ENCODE measurements around the gene UNK.

UNK gene

DNA sequence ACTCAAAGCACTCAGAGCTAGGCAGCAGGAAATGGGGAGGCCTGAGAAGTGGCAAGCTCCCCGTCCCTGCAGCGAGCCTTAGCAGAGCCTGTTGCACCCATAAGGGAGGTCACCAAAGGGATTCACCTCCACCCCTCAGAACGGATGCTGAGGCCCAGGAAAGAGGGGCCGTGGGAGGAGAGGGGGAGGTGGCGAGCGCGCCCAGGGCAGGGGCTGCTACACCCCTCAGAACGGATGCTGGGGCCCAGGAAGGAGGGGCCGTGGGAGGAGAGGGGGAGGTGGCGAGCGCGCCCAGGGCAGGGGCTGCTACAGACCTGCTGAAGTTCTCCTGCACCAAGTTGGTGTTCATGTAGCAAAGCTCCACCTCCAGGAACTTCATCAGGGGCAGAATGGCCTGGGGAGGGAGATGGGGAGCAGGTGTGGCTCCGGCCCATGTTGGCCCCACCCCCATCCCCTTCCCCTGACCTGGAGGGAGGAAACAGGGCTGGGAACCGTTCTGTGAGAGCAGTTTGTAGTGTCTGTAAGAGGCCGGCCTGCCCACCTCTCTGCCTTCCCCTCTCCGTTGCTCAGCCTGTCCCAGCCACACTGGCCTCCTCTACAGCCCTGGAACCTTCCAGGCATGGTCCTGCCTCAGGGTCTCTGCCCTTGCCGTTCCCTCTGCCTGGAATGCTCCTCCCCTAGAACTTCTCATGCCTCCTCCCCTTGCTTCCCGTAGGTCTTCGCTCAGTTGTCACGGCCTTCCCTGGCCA, 48.2 kb downstream of the UNK start:
- TF ChIP-seq, protein P1, sequence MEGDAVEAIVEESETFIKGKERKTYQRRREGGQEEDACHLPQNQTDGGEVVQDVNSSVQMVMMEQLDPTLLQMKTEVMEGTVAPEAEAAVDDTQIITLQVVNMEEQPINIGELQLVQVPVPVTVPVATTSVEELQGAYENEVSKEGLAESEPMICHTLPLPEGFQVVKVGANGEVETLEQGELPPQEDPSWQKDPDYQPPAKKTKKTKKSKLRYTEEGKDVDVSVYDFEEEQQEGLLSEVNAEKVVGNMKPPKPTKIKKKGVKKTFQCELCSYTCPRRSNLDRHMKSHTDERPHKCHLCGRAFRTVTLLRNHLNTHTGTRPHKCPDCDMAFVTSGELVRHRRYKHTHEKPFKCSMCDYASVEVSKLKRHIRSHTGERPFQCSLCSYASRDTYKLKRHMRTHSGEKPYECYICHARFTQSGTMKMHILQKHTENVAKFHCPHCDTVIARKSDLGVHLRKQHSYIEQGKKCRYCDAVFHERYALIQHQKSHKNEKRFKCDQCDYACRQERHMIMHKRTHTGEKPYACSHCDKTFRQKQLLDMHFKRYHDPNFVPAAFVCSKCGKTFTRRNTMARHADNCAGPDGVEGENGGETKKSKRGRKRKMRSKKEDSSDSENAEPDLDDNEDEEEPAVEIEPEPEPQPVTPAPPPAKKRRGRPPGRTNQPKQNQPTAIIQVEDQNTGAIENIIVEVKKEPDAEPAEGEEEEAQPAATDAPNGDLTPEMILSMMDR (conservative IDR thresholded peaks at IDR 0.05) = no peak
- no peak overlapping the region for H3K27ac ChIP-seq

DNA sequence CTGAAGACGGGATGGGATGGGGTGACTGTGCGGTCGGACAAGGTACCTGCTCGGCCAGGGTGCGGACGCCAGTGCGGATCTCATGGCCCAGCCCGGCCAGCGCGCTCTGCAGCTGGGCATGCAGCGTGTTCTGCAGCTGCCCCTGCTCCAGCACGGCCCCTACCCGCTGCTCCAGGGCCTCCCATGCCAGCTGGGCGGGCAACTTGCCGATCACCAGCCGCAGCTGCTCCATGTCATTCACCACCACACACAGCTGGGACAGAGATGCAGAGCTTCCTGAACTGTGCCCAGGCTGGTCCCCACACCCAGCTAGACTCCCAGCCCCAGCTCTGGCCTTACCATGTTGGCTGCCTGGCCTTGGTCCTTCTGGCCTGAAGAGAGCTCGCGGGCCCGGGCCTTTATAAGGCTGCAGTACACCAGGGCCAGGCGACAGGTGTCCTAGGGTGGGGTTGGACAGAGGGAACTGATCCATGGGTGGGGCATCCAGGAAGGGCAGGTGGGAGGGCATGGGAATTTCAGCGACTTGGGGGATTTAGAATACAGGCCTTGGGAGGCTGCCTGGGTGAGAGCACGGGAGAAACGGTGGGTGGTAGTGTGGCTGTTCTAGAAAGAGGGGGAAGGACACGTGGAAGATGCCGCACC, 49.8 kb downstream of the UNK start:
- TF ChIP-seq, protein P1 (conservative IDR thresholded peaks at IDR 0.05) = no peak
- no peak overlapping the region for H3K27ac ChIP-seq

DNA sequence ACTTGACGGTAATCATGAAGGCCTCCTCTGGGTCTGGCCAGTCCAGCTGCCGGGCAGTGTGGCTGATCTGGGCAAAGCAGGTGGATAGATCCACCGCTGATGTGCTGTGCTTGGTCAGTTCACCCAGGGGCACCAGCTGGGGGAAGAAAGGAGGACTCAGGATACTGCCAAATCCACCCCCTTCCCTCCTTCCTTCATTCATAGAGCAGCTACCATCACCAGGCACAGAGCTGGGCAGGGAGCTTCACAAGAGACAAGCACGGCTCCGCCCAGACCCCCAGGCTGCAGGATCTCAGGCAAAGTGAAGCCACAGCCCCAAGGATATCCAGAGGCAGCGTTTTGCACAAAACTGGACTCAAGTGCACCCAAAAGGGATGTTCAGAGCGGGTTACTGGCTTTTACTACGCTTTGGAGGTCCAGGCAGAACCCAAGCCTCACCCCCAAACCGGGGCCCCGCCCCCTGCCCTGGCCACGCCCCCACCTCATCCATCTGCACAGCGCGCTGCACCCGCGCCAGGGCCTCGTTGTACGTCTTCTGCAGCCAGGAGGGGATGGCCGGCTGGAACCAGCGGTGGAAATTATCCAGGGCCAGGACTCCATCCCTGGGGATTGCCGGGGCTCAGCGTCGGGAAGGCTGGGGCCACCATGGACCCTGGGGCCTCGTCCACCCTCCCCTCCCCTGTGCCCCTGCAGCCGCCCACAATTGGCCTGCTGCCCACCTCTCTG, 50.5 kb downstream of the UNK start:
- H3K27ac ChIP-seq = no peak overlapping the region
- TF ChIP-seq, protein P1 (conservative IDR thresholded peaks at IDR 0.05) = no peak

DNA sequence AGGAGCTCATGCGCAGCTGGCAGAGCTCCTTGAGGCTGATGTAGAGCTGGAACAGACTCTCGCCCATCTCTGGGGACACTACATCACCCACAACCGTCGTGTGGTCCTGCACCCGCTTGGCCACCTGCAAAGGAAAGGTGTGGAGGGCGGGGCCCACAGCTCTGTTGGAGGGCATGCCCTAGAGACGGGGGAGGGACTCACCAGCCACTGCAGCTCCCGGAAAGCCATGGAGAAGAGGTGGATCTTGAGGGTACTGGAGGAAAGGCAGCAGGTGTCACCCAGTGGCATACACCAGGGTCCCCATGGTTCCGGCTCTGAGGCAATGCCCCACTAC, 51.0 kb downstream of the UNK start:
- TF ChIP-seq, protein P1 (conservative IDR thresholded peaks at IDR 0.05) = no peak
- no peak overlapping the region for H3K27ac ChIP-seq

DNA sequence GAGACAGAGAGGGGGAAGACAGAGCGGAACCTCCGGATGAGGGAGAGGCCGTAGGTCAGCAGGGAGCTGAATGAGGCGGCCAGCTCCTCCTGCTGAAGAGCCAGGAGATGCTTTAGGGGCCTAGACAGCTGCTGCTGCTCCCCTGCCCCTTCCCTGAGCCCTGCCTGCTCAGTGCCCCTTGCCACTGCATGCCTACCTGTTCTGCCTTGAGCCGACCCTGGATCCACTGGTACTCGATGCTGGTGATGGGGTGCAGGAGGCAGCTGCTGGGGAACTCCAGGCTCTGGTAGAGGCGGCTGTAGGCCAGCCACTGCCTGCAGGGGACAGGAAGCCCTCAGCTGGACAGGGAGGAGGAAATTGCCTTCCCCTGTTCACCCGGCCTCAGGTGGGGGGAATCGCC, 52.0 kb downstream of the UNK start:
- H3K27ac ChIP-seq = no peak overlapping the region
- TF ChIP-seq, protein P1 (conservative IDR thresholded peaks at IDR 0.05) = no peak

DNA sequence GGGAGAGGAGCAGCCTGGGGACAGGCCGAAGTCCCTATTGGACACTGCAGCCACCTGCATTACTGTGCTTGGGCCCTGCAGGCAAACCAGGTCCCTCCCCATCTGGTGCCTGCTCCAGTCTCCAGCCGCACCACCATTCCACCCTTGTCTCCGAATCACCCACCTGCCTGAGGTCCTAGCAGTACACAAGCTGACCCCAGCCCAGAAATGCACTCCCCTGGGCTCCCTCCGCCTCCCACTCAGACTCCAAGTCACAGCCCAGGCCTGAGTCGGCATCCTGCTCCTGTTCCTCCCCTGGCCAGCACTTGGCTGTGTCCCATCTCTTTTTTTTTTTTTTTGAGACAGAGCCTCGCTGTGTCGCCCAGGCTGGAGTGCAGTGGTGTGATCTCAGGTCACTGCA, 53.3 kb downstream of the UNK start:
- TF ChIP-seq, protein P1 (conservative IDR thresholded peaks at IDR 0.05) = no peak
- no peak overlapping the region for H3K27ac ChIP-seq

DNA sequence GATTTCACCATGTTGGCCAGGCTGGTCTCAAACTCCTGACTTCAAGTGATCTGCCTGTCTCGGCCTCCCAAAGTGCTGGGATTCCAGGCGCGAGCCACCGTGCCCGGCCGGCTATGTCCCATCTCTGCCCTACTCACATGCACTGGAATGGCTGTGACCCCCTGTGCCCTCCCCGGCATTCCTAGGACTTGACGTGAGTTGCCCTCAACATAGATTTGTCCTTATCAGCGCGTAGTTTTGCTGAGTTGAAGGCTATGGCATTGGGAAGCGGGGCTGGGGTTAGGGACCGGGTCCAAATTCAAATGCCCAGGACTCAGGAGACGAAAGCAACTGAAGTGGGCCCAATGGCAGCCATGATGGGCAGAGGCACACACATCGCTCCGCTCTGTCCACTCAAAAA, 53.8 kb downstream of the UNK start:
- TF ChIP-seq, protein P1 (conservative IDR thresholded peaks at IDR 0.05) = no peak

More for the DNA sequence above, 53.8 kb downstream of the UNK start:
- H3K27ac ChIP-seq = no peak overlapping the region
